Tibial artery (tissue), 4 donors: ENCODE measurements around the gene SH3BGRL2.
"Not testable (repeated sequence)": the region's sequence is repeated elsewhere in the genome, so short reads cannot be mapped to it uniquely, and the experiment has no call there.

Experiments
- DNase-seq, 2 donors: peaks; one replicate each; pipeline ENCODE4 v3.0.0-alpha.2; 2019
- H3K27ac ChIP-seq, 2 donors: fragments of 200-600 bp; sonication (generic) in 1 of 2; 1 replicate in 1 of 2; 2 replicates in 1 of 2; pipeline ENCODE4 v1.5.1; 2018 to 2019; ENCODE audit warnings: mild to moderate bottlenecking in 1 of 2
- H3K27me3 ChIP-seq, 2 donors: fragments of 200-600 bp; sonication (generic) in 1 of 2; one replicate each; pipeline versions ENCODE4 v1.5.1 to v1.6.0; 2016 to 2019
- H3K36me3 ChIP-seq, 3 donors: fragments of 200-600 bp; sonication (generic) in 2 of 3; one replicate each; pipeline ENCODE4 v1.5.1; 2016 to 2019; ENCODE audit warnings: mild to moderate bottlenecking in 2 of 3
- H3K4me1 ChIP-seq, 4 donors: fragments of 200-600 bp; sonication (generic) in 2 of 4; 1 replicate in 3 of 4; 2 replicates in 1 of 4; pipeline ENCODE4 v1.5.1; 2016 to 2019
- H3K4me3 ChIP-seq, 2 donors: fragments of 200-600 bp; sonication (generic) in 1 of 2; 1 replicate in 1 of 2; 2 replicates in 1 of 2; pipeline ENCODE4 v1.5.1; 2018 to 2019; ENCODE audit warnings: mild to moderate bottlenecking in 2 of 2
- H3K9me3 ChIP-seq, 3 donors: fragments of 200-600 bp; sonication (generic) in 1 of 3; one replicate each; pipeline ENCODE4 v1.5.1; 2016 to 2019
- intact Hi-C: fragments of 100-400 bp; cut with DNase I; formaldehyde crosslinking; loops from one replicate; pipeline ENCODE4 v1.15.0; 2023; ENCODE audit warnings: low total_unique reads
- TF ChIP-seq, protein P1 (sequence below), 2 experiments: fragments of 200-600 bp in 1 of 2; fragments of 450-650 bp in 1 of 2; IDR thresholded peaks; one replicate each; pipeline ENCODE4 v1.5.1; 2017 to 2019; ENCODE audit warnings: antibody characterized with exemption in 2 of 2, mild to moderate bottlenecking in 1 of 2, moderate library complexity in 1 of 2

SH3BGRL2 gene

DNA sequence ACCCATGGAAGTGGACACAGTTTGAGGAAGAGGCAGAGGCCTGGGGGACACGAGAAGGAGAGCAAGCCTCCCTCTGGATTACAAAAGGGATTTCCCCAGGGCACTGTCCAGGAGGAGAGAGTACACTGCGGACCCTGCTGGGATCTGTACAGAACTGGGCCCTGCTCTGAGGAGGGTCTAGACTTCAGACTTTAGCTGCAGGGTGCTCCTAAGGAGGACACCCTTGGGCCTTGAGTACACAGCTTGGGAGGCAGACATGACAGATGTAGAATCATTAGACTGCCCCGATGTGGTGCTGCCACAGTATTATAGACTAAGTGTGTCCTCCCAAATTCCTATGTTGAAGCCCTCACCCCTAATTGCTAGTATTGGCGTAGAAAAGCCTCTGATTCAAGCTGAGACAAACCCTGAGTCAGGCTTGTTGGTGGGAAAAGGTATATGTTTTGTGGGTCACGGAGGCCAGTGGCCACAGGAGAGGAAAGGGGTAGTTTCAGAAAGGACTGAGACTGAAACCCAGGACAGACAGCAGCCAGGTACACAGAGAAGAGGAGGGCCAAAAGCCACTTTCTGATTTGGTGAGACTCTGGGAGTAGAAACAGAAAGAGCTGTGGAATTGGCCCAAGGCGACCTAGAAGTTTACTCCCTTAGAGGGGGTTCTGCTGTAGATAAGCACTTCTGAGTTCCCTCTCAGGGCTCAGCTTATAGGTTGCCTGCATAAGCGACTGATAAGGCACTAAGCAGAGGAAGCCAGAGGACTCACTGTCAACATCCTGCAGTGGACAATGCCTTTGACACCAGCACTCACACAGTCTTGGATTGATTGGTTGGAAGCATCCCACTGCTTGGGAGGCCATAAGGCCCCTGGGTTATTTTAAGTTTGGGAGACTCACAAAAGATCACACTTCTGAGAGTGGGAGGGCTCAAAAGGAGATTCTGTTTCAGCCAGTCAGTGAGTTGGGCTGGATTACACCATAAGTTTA is 16.5 kb upstream of the SH3BGRL2 start:
- Histone ChIP-seq H3K36me3 (no peaks in the 10 kb centered on the region), H3K4me3 (no peak overlapping the region), H3K9me3 (no peaks in the 10 kb centered on the region), H3K4me1 (no peaks in the 10 kb centered on the region), H3K27ac (no peak overlapping the region), H3K27me3 (no peaks in the 10 kb centered on the region)
- no peak for DNase-seq
- intact Hi-C loops: no loop called here
- TF ChIP-seq, protein P1, sequence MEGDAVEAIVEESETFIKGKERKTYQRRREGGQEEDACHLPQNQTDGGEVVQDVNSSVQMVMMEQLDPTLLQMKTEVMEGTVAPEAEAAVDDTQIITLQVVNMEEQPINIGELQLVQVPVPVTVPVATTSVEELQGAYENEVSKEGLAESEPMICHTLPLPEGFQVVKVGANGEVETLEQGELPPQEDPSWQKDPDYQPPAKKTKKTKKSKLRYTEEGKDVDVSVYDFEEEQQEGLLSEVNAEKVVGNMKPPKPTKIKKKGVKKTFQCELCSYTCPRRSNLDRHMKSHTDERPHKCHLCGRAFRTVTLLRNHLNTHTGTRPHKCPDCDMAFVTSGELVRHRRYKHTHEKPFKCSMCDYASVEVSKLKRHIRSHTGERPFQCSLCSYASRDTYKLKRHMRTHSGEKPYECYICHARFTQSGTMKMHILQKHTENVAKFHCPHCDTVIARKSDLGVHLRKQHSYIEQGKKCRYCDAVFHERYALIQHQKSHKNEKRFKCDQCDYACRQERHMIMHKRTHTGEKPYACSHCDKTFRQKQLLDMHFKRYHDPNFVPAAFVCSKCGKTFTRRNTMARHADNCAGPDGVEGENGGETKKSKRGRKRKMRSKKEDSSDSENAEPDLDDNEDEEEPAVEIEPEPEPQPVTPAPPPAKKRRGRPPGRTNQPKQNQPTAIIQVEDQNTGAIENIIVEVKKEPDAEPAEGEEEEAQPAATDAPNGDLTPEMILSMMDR (IDR thresholded peaks at IDR 0.05): no peak

DNA sequence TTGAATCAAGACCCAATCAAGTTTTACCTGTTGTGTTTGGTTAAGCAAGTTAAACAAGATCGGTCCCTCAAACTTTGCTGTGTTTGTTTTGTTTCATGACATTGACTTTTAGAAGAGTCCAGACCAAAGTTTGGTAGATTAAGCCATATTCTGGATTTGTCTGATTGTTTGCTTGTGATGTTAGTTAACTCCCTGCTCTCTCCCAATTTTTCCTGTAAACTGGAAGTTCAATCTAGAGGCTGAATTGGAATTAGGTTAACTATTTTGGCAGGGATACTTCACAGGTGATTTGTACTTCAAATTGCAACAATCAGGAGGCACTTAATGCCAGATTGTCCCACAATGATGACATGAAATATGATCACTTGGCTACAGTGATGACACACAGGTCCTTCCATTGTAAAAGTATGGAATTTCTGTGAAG is 13.6 kb upstream of the SH3BGRL2 start:
- no peaks in the 10 kb centered on the region for H3K4me1 ChIP-seq
- intact Hi-C loops: no loop called here
- no peak overlapping the region for H3K4me3 ChIP-seq
- H3K36me3 ChIP-seq: no peaks in the 10 kb centered on the region
- H3K27me3 ChIP-seq: no peaks in the 10 kb centered on the region
- no peak overlapping the region for H3K27ac ChIP-seq
- TF ChIP-seq, protein P1 (IDR thresholded peaks at IDR 0.05): no peak
- no peaks in the 10 kb centered on the region for H3K9me3 ChIP-seq
- no peak for DNase-seq

DNA sequence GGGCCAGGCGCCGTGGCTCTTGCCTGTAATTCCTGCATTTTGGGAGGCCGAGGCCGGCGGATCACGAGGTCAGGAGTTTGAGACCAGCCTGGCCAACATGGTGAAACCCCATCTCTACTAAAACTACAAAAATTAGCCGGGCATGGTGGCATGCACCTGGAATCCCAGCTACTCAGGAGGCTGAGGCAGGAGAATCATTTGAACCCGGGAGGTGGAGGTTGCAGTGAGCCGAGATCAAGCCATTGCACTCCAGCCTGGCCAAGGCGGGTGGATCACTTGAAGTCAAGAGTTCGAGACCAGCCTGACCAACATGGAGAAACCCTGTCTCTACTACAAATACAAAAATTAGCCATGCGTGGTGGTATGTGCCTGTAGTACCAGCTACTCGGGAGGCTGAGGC is 12.7 kb upstream of the SH3BGRL2 start:
- DNase-seq, H3K4me3 ChIP-seq, H3K9me3 ChIP-seq, H3K4me1 ChIP-seq, H3K27ac ChIP-seq, H3K36me3 ChIP-seq, H3K27me3 ChIP-seq, intact Hi-C loops: not testable (repeated sequence)

DNA sequence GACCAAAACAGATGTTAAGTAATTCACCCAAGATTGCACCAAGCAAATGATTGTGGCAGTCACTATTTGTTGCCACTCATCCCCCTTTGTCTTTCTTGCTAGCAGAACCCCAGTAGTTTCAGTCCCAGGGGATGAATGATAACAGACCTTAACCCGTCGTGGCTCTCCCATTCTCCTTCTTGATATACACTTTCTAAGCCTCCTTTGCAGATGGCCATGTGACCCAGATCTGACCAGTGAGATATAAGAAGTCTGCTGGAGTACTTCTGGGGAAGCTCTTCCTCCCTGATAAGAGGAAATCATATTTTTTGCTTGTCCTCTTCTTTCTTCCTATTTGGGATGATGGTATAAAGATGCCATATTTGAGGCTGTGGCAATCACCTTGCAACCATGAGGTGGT is 9.6 kb upstream of the SH3BGRL2 start:
- TF ChIP-seq, protein P1 (IDR thresholded peaks at IDR 0.05): no peak
- DNase-seq: no peak
- Histone ChIP-seq H3K4me3 (no peak overlapping the region), H3K4me1 (no peaks in the 10 kb centered on the region), H3K9me3 (no peaks in the 10 kb centered on the region), H3K27me3 (no peaks in the 10 kb centered on the region), H3K27ac (no peak overlapping the region), H3K36me3 (no peaks in the 10 kb centered on the region)
- intact Hi-C loops: no loop called here

GRCh38 chr6:79622364-79622763 is 8.8 kb upstream of the SH3BGRL2 start:
- intact Hi-C loops: no loop called here
- H3K27ac ChIP-seq: no peak overlapping the region
- no peaks in the 10 kb centered on the region for H3K27me3 ChIP-seq
- no peaks in the 10 kb centered on the region for H3K4me1 ChIP-seq
- DNase-seq: no peak
- no peak overlapping the region for H3K4me3 ChIP-seq
- TF ChIP-seq, protein P1 (IDR thresholded peaks at IDR 0.05): no peak
- no peaks in the 10 kb centered on the region for H3K36me3 ChIP-seq
- no peaks in the 10 kb centered on the region for H3K9me3 ChIP-seq

DNA sequence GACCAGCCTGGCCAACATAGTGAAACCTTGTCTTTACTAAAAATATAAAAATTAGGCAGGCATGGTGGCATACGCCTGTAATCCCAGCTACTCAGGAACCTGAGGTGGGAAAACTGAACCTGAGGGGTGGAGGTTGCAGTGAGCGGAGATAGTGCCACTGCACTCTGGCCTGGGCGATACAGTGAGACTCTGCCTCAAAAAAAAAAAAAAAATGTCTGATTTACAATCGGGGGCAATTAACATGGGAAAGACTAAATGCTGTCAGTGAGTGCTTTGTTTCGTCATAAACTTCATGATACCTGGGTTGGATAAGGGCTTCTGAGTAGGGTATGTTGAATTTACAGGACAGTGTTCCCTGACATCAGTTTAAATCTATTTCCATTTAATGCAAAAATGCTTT is 8.0 kb upstream of the SH3BGRL2 start:
- H3K9me3 ChIP-seq: no peaks in the 10 kb centered on the region
- H3K4me1 ChIP-seq: no peaks in the 10 kb centered on the region
- intact Hi-C loops: no loop called here
- no peak overlapping the region for H3K27ac ChIP-seq
- no peaks in the 10 kb centered on the region for H3K36me3 ChIP-seq
- no peaks in the 10 kb centered on the region for H3K27me3 ChIP-seq
- TF ChIP-seq, protein P1 (IDR thresholded peaks at IDR 0.05): no peak
- DNase-seq: no peak
- H3K4me3 ChIP-seq: no peak overlapping the region
